Measurements from ENCODE around the gene MED12. TPM values are rescaled to one million over a fixed set of nuclear protein-coding genes. Genes with fewer than 3 reads are reported as not detected.

The MED12 gene
- total and polyA plus RNA-seq, 2 of the 8 experiments (the other 6 are each of a cell fraction or from before 2014, with no cell fraction given) = 19.4 to 48.9 TPM

- TF ChIP-seq FOSL1 (IDR thresholded peaks at IDR 0.05; ENCODE audit: insufficient read depth, low read depth, low read length) (no peak), ATF3 (IDR thresholded peaks at IDR 0.05; ENCODE audit: insufficient read depth, low read depth, low read length) (no peak), RAD21 (IDR thresholded peaks at IDR 0.05 in 1 of 2, conservative IDR thresholded peaks at IDR 0.05 in 1 of 2; ENCODE audit: low read depth in 2 of 2, low read length in 2 of 2) (no peak), TCF12 (IDR thresholded peaks at IDR 0.05; ENCODE audit: low read depth, low read length) (no peak)
These were observed 36.9 kb upstream of the MED12 start (continued) for GRCh38 chrX:71081330-71082123.

Data from H1 (cell line).